Vagina (tissue), 2 donors: ENCODE measurements around the gene LASP1NB.
A peak's percentile ranks its signal among the peaks of the same experiment; 100 is the strongest.

ENCODE experiments used
- DNase-seq, 2 donors: peaks; one replicate each; pipeline ENCODE4 v3.0.0-alpha.2; 2017; ENCODE audit errors: extremely low spot score in 2 of 2
- H3K27ac ChIP-seq: fragments of 200-600 bp; sonication (generic); one replicate; pipeline ENCODE4 v1.5.1; 2019
- H3K27me3 ChIP-seq: fragments of 200-600 bp; sonication (generic); one replicate; pipeline ENCODE4 v1.5.1; 2019
- H3K36me3 ChIP-seq, 2 donors: fragments of 200-600 bp; sonication (generic); one replicate each; pipeline ENCODE4 v1.5.1; 2017 to 2019
- H3K4me1 ChIP-seq: fragments of 200-600 bp; sonication (generic); one replicate; pipeline ENCODE4 v1.5.1; 2019
- H3K4me3 ChIP-seq, 2 donors: fragments of 200-600 bp; sonication (generic); 1 replicate in 1 of 2; 2 replicates in 1 of 2; pipeline ENCODE4 v1.5.1; 2016 to 2019
- H3K9me3 ChIP-seq: fragments of 200-600 bp; sonication (generic); one replicate; pipeline ENCODE4 v1.5.1; 2019
- POLR2A ChIP-seq, 2 donors: fragments of 450-650 bp; IDR thresholded peaks; one replicate each; pipeline ENCODE4 v1.6.1; 2017; ENCODE audit warnings: antibody characterized with exemption in 2 of 2, mild to moderate bottlenecking in 2 of 2, moderate library complexity in 2 of 2
- POLR2AphosphoS5 ChIP-seq, 2 donors: sonication (generic); formaldehyde crosslinking; IDR thresholded peaks; one replicate each; pipeline ENCODE4 v1.9.0; 2017; ENCODE audit warnings: antibody characterized with exemption in 2 of 2, mild to moderate bottlenecking in 2 of 2, low read depth in 1 of 2; ENCODE audit not compliant: insufficient read depth in 1 of 2
- intact Hi-C: fragments of 100-400 bp; cut with DNase I; formaldehyde crosslinking; loops from one replicate; pipeline ENCODE4 v1.15.1; 2023
- TF ChIP-seq, protein P1 (sequence below), 3 experiments: fragments of 450-650 bp in 2 of 3; fragments of 200-600 bp in 1 of 3; sonication (generic) in 1 of 3; IDR thresholded peaks; one replicate each; pipeline ENCODE4 v1.5.1; 2017 to 2019; ENCODE audit warnings: antibody characterized with exemption in 3 of 3, mild to moderate bottlenecking in 2 of 3, moderate library complexity in 2 of 3

LASP1NB gene

DNA sequence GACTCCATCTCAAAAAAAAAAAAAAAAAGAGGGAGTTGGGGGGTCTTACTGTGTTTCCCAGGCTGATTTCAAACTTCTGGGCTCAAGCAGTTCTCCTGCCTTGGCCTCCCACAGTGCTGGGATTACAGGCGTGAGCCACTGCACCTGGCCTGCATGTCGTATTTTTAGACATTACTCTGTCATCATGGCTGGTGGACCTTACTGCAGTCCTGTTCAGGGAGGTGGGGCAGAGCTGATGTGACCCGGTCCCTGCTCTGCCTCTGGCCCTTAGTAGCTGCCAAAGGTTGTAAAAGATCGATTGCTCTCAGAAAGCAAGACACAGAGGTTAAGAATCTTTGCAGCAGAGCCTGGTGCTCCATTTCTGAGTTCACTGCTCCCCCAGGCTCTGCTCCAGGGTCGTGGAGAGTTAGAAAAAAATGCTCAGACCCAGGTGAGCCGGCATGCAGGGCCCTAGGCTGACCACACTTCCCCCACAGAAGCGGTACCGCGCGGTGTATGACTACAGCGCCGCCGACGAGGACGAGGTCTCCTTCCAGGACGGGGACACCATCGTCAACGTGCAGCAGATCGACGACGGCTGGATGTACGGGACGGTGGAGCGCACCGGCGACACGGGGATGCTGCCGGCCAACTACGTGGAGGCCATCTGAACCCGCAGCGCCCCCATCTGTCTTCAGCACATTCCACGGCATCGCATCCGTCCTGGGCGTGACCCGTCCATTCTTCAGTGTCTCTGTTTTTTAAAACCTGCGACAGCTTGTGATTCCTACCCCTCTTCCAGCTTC, 7.1 kb upstream of the LASP1NB start:
- H3K9me3 ChIP-seq, result no peaks in the 10 kb centered on the region
- DNase-seq, result no peak
- H3K36me3 ChIP-seq, result peaks cover 0 to 63% of the 10 kb centered on the region in 2 donors
- TF ChIP-seq, protein P1, sequence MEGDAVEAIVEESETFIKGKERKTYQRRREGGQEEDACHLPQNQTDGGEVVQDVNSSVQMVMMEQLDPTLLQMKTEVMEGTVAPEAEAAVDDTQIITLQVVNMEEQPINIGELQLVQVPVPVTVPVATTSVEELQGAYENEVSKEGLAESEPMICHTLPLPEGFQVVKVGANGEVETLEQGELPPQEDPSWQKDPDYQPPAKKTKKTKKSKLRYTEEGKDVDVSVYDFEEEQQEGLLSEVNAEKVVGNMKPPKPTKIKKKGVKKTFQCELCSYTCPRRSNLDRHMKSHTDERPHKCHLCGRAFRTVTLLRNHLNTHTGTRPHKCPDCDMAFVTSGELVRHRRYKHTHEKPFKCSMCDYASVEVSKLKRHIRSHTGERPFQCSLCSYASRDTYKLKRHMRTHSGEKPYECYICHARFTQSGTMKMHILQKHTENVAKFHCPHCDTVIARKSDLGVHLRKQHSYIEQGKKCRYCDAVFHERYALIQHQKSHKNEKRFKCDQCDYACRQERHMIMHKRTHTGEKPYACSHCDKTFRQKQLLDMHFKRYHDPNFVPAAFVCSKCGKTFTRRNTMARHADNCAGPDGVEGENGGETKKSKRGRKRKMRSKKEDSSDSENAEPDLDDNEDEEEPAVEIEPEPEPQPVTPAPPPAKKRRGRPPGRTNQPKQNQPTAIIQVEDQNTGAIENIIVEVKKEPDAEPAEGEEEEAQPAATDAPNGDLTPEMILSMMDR (IDR thresholded peaks at IDR 0.05), result no peak
- TF ChIP-seq POLR2AphosphoS5 (IDR thresholded peaks at IDR 0.05; ENCODE audit: insufficient read depth in 1 of 2, low read depth in 1 of 2) (no peak), POLR2A (IDR thresholded peaks at IDR 0.05) (no peak)
- H3K27me3 ChIP-seq, result no peaks in the 10 kb centered on the region
- H3K27ac ChIP-seq, result no peak overlapping the region
- H3K4me3 ChIP-seq, result no peak overlapping the region
- intact Hi-C loops, result no loop called here
- peaks cover 9% of the 10 kb centered on the region for H3K4me1 ChIP-seq

DNA sequence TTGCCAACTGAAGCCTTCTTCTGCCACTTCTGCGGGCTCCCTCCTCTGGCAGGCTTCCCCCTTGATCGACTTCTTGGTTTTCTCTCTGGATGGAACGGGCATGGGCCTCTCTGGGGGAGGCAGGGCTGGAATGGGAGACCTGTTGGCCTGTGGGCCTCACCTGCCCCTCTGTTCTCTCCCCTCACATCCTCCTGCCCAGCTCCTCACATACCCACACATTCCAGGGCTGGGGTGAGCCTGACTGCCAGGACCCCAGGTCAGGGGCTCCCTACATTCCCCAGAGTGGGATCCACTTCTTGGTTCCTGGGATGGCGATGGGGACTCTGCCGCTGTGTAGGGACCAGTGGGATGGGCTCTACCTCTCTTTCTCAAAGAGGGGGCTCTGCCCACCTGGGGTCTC, 6.5 kb upstream of the LASP1NB start:
- Histone ChIP-seq H3K27ac (no peak overlapping the region), H3K4me1 (peaks cover 9% of the 10 kb centered on the region), H3K36me3 (peaks cover 0 to 63% of the 10 kb centered on the region in 2 donors), H3K27me3 (no peaks in the 10 kb centered on the region), H3K4me3 (no peak overlapping the region), H3K9me3 (no peaks in the 10 kb centered on the region)
- DNase-seq, result no peak
- TF ChIP-seq POLR2A (IDR thresholded peaks at IDR 0.05) (no peak), POLR2AphosphoS5 (IDR thresholded peaks at IDR 0.05; ENCODE audit: insufficient read depth in 1 of 2, low read depth in 1 of 2) (no peak)
- TF ChIP-seq, protein P1 (IDR thresholded peaks at IDR 0.05), result no peak
- intact Hi-C loops, result no loop called here

DNA sequence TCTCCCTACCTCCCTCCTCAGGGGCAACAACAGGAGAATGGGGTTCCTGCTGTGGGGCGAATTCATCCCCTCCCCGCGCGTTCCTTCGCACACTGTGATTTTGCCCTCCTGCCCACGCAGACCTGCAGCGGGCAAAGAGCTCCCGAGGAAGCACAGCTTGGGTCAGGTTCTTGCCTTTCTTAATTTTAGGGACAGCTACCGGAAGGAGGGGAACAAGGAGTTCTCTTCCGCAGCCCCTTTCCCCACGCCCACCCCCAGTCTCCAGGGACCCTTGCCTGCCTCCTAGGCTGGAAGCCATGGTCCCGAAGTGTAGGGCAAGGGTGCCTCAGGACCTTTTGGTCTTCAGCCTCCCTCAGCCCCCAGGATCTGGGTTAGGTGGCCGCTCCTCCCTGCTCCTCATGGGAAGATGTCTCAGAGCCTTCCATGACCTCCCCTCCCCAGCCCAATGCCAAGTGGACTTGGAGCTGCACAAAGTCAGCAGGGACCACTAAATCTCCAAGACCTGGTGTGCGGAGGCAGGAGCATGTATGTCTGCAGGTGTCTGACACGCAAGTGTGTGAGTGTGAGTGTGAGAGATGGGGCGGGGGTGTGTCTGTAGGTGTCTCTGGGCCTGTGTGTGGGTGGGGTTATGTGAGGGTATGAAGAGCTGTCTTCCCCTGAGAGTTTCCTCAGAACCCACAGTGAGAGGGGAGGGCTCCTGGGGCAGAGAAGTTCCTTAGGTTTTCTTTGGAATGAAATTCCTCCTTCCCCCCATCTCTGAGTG, 5.9 kb upstream of the LASP1NB start:
- H3K9me3 ChIP-seq, result no peaks in the 10 kb centered on the region
- H3K36me3 ChIP-seq, result peaks cover 0 to 59% of the 10 kb centered on the region in 2 donors
- H3K27me3 ChIP-seq, result no peaks in the 10 kb centered on the region
- DNase-seq, result no peak
- H3K4me3 ChIP-seq, result no peak overlapping the region
- intact Hi-C loops, result loop anchor here (10.0 kb wide), 1 partner anchor 45 kb away; the partner anchor contains the start of gene LASP1
- H3K4me1 ChIP-seq, result peaks cover 9% of the 10 kb centered on the region
- H3K27ac ChIP-seq, result no peak overlapping the region
- no peak for TF ChIP-seq POLR2A (IDR thresholded peaks at IDR 0.05)
- TF ChIP-seq, protein P1 (IDR thresholded peaks at IDR 0.05), result no peak
- no peak for TF ChIP-seq POLR2AphosphoS5 (IDR thresholded peaks at IDR 0.05; ENCODE audit: insufficient read depth in 1 of 2, low read depth in 1 of 2)

DNA sequence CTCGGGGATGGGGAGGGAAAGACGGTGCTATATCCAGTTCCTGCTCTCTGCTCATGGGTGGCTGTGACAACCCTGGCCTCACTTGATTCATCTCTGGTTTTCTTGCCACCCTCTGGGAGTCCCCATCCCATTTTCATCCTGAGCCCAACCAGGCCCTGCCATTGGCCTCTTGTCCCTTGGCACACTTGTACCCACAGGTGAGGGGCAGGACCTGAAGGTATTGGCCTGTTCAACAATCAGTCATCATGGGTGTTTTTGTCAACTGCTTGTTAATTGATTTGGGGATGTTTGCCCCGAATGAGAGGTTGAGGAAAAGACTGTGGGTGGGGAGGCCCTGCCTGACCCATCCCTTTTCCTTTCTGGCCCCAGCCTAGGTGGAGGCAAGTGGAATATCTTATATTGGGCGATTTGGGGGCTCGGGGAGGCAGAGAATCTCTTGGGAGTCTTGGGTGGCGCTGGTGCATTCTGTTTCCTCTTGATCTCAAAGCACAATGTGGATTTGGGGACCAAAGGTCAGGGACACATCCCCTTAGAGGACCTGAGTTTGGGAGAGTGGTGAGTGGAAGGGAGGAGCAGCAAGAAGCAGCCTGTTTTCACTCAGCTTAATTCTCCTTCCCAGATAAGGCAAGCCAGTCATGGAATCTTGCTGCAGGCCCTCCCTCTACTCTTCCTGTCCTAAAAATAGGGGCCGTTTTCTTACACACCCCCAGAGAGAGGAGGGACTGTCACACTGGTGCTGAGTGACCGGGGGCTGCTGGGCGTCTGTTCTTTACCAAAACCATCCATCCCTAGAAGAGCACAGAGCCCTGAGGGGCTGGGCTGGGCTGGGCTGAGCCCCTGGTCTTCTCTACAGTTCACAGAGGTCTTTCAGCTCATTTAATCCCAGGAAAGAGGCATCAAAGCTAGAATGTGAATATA, 4.8 kb upstream of the LASP1NB start:
- peaks cover 15% of the 10 kb centered on the region for H3K4me1 ChIP-seq
- intact Hi-C loops, result loop anchor here (10.0 kb wide), 1 partner anchor 46 kb away; the partner anchor contains the start of gene LASP1
- TF ChIP-seq POLR2AphosphoS5 (IDR thresholded peaks at IDR 0.05; ENCODE audit: insufficient read depth in 1 of 2, low read depth in 1 of 2), result no peak
- no peak for TF ChIP-seq POLR2A (IDR thresholded peaks at IDR 0.05)
- TF ChIP-seq, protein P1 (IDR thresholded peaks at IDR 0.05), result no peak

More for the DNA sequence above, 4.8 kb upstream of the LASP1NB start:
- Histone ChIP-seq H3K9me3 (no peaks in the 10 kb centered on the region), H3K27me3 (no peaks in the 10 kb centered on the region), H3K27ac (peak overlapping the region; percentile 56), H3K36me3 (peaks cover 0 to 47% of the 10 kb centered on the region in 2 donors), H3K4me3 (no peak overlapping the region)
- no peak for DNase-seq
